Naive B cell (primary cell): Measurements from ENCODE around the gene NFATC1. TPM values are rescaled to one million over a fixed set of nuclear protein-coding genes. Genes with fewer than 3 reads are reported as not detected.

ENCODE experiments used
- ATAC-seq, 2 donors: fragments of 150-1000 bp; cut with Tn5 transposase; 2 replicates each; pipeline ENCODE4 v1.10.0; 2021; ENCODE audit warnings: low read depth in 2 of 2, mild to moderate bottlenecking in 2 of 2, moderate library complexity in 2 of 2
- DNase-seq: peaks from one replicate; pipeline ENCODE4 v3.0.0; 2022
- H3K27ac Mint-ChIP-seq, 6 donors: one replicate each; pipeline ENCODE4 v1.8.0; 2020 to 2022; ENCODE audit warnings: mild to moderate bottlenecking in 6 of 6, mixed read lengths in 6 of 6, moderate library complexity in 5 of 6, inconsistent platforms in 2 of 6
- H3K27me3 Mint-ChIP-seq, 3 donors: one replicate each; pipeline ENCODE4 v1.8.0; 2021 to 2022; ENCODE audit warnings: mixed read lengths in 3 of 3, mild to moderate bottlenecking in 1 of 3
- H3K36me3 Mint-ChIP-seq, 2 donors: one replicate each; pipeline ENCODE4 v1.8.0; 2020 to 2022; ENCODE audit warnings: mixed read lengths in 2 of 2, inconsistent platforms in 1 of 2, mild to moderate bottlenecking in 1 of 2
- H3K4me1 Mint-ChIP-seq, 3 donors: one replicate each; pipeline ENCODE4 v1.8.0; 2020 to 2022; ENCODE audit warnings: mixed read lengths in 3 of 3, inconsistent platforms in 1 of 3, mild to moderate bottlenecking in 1 of 3, moderate library complexity in 1 of 3
- H3K4me3 Mint-ChIP-seq, 8 donors: one replicate each; pipeline ENCODE4 v1.8.0; 2020 to 2022; ENCODE audit warnings: mild to moderate bottlenecking in 8 of 8, mixed read lengths in 8 of 8, moderate library complexity in 8 of 8, inconsistent platforms in 2 of 8
- H3K9me3 Mint-ChIP-seq, 7 donors: one replicate each; pipeline ENCODE4 v1.8.0; 2020 to 2022; ENCODE audit warnings: mixed read lengths in 7 of 7, mild to moderate bottlenecking in 5 of 7, inconsistent platforms in 2 of 7, moderate library complexity in 1 of 7
- polyA plus RNA-seq, 6 donors: library from polyadenylated mRNA; unstranded; fragments of 300-500 nt; fragmentation: Illumina TruSeq; gene quantifications; one replicate each; pipeline ENCODE4 v1.2.3, GENCODE V29; 2021; ENCODE audit warnings: low read depth in 6 of 6

NFATC1 gene
- polyA plus RNA-seq, 6 donors from 2014 or later = 35.7 to 77.8 (median 51.1) TPM

DNA sequence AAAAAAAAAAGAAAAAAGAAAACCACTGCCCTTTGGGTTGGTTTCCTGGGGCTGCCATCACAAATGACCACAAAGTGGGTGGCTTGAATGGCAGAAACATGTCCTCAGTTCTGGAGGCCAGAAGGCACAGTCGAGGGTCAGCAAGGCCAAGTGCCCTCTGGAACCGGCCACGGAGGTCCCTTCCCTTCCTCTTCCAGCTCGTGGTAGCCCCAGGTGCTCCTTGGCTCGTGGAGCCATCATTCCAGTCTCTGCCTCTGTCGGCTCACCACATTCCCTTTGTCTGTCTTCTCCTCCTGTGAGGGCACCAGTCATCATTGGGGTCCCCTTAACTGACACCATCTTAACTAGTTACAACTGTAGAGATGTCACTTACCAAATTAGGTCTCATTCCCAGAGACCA is 8.5 kb upstream of the NFATC1 start:
- H3K27ac Mint-ChIP-seq = no peak overlapping the region
- ATAC-seq (no peak), DNase-seq (no peak)
- no peaks in the 10 kb centered on the region for H3K9me3 Mint-ChIP-seq
- H3K36me3 Mint-ChIP-seq = no peaks in the 10 kb centered on the region
- peaks cover 7 to 17% (median 11%) of the 10 kb centered on the region in 3 donors for H3K4me1 Mint-ChIP-seq
- no peaks in the 10 kb centered on the region for H3K27me3 Mint-ChIP-seq
- no peak overlapping the region for H3K4me3 Mint-ChIP-seq

DNA sequence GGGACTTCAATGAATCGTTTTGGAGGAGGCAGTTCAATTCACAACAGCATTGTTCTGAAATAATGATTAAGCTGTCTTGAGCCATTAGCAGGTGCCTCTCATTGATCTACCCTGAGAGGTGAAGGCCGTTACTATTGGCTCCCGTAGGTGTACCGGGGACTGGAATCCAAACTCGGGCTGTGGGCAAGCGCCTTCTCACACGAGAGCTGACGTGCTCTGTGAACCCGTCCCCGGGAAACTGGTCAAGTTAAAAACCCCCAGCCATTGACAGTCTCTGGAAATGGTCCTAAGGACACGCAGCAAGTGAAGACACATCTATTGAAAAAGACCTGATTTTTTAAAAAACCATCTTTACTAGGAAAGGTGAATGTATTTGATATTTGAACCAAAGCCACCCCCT is 8.1 kb upstream of the NFATC1 start:
- no peak for DNase-seq
- no peaks in the 10 kb centered on the region for H3K9me3 Mint-ChIP-seq
- H3K4me1 Mint-ChIP-seq = peaks cover 11 to 21% (median 15%) of the 10 kb centered on the region in 3 donors
- H3K27ac Mint-ChIP-seq = no peak overlapping the region
- no peaks in the 10 kb centered on the region for H3K36me3 Mint-ChIP-seq
- no peaks in the 10 kb centered on the region for H3K27me3 Mint-ChIP-seq
- no peak overlapping the region for H3K4me3 Mint-ChIP-seq
- ATAC-seq = no peak

DNA sequence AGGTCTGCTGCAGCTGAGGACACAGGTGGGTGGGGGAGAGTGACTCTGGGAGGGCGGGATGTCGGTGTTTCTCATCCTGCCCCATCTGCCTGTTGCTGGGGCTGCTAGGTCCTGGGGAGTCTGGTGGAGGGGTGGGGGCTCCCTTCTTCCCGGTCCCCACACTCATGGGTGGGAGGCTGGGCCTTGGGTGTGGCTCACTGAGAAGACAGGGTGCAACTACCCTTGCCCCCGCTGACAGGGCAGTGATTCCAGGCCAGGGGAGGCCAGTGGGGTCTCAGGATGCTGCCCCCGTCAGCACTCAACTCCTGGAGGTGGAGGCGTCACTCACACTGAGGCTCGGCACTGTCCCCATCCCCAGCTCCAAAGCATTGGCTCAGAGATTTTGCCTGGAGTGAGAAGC is 7.7 kb upstream of the NFATC1 start:
- Mint-ChIP-seq H3K9me3 (no peaks in the 10 kb centered on the region), H3K27me3 (no peaks in the 10 kb centered on the region), H3K4me3 (no peak overlapping the region), H3K36me3 (no peaks in the 10 kb centered on the region), H3K4me1 (peaks cover 15 to 25% (median 18%) of the 10 kb centered on the region in 3 donors), H3K27ac (peak overlapping the region in 1 of 6 donors; percentile 79)
- no peak for DNase-seq
- no peak for ATAC-seq

DNA sequence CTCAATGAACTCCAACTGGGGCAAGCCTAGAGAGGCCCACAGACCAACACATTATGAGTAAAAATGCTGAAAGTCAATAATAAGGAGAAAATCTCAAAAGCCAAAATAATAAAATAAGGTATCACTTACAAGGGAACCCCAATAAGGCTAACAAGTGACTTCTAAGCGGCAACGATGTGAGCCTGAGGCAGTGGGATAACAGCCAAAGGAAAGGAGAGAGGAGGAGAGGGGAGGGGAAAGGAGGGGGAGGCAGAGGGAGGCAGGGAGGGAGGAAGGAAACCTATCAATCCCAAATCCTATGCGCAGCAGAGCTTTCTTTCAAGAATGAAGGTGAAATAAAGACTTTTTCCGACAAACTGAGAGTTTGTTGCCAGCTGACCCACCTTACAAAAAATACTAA is 6.0 kb upstream of the NFATC1 start:
- H3K4me1 Mint-ChIP-seq = peaks cover 24 to 29% (median 28%) of the 10 kb centered on the region in 3 donors
- H3K36me3 Mint-ChIP-seq = no peaks in the 10 kb centered on the region
- H3K27ac Mint-ChIP-seq = no peak overlapping the region
- peak overlapping the region in 1 of 8 donors; percentile 19 for H3K4me3 Mint-ChIP-seq
- H3K9me3 Mint-ChIP-seq = no peaks in the 10 kb centered on the region
- H3K27me3 Mint-ChIP-seq = no peaks in the 10 kb centered on the region
- ATAC-seq = no peak
- no peak for DNase-seq

DNA sequence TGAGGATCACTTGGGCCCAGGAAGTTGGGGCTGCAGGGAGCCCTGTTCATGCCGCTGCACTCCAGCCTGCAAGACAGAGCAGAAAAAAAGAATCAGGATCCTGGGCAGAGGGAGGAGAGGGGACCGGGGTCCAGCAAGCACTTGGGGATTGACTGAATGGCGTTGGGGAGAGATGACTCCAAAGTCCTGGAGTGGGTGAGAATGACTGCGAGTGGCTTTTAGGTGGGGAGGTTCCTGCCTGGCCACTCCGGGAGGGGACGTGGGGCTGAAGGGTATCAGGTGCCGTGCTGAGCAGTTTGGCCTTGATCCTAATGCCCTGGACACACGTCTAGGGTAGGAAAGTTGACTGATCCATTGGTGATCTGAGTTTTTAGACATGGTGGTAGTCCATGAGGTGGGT is 3.5 kb upstream of the NFATC1 start:
- H3K4me1 Mint-ChIP-seq = peaks cover 22 to 30% (median 23%) of the 10 kb centered on the region in 3 donors
- H3K36me3 Mint-ChIP-seq = no peaks in the 10 kb centered on the region
- H3K9me3 Mint-ChIP-seq = no peaks in the 10 kb centered on the region
- H3K27me3 Mint-ChIP-seq = no peaks in the 10 kb centered on the region
- peak overlapping the region in 5 of 6 donors; percentile 62 to 97 (median 92) for H3K27ac Mint-ChIP-seq
- peak overlapping the region in 7 of 8 donors; percentile 4 to 95 (median 88) for H3K4me3 Mint-ChIP-seq
- DNase-seq = no peak
- no peak for ATAC-seq

DNA sequence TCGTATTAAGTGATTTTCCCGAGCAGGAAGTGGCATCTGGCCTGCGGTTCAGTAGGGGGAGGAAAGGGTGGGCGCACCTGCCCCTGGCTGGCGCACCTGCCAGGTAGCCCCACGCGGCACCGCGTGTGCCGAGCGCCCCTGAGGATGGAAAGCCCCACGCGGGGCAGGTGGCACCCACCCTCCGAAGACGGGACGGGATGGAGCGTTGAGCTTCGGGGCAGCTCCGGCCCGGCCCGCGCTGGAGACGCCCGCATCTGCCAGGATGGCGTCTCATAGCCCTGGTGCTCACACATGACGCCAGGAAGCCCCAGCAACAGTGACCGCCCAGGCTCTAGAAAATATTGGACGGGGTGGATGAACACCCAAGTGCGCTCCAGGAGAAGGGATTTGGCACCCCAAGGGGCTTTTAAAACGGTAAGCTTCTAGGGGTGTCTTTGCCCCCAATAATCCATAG is 2.5 kb upstream of the NFATC1 start:
- peak overlapping the region; percentile 66 to 97 (median 94) for H3K27ac Mint-ChIP-seq
- H3K27me3 Mint-ChIP-seq = no peaks in the 10 kb centered on the region
- H3K4me3 Mint-ChIP-seq = peak overlapping the region; percentile 82 to 95 (median 90)
- H3K4me1 Mint-ChIP-seq = peaks cover 16 to 30% (median 27%) of the 10 kb centered on the region in 3 donors
- H3K9me3 Mint-ChIP-seq = no peaks in the 10 kb centered on the region
- H3K36me3 Mint-ChIP-seq = no peaks in the 10 kb centered on the region
- ATAC-seq = peak; percentile 45 to 51
- peak; percentile 61 for DNase-seq

DNA sequence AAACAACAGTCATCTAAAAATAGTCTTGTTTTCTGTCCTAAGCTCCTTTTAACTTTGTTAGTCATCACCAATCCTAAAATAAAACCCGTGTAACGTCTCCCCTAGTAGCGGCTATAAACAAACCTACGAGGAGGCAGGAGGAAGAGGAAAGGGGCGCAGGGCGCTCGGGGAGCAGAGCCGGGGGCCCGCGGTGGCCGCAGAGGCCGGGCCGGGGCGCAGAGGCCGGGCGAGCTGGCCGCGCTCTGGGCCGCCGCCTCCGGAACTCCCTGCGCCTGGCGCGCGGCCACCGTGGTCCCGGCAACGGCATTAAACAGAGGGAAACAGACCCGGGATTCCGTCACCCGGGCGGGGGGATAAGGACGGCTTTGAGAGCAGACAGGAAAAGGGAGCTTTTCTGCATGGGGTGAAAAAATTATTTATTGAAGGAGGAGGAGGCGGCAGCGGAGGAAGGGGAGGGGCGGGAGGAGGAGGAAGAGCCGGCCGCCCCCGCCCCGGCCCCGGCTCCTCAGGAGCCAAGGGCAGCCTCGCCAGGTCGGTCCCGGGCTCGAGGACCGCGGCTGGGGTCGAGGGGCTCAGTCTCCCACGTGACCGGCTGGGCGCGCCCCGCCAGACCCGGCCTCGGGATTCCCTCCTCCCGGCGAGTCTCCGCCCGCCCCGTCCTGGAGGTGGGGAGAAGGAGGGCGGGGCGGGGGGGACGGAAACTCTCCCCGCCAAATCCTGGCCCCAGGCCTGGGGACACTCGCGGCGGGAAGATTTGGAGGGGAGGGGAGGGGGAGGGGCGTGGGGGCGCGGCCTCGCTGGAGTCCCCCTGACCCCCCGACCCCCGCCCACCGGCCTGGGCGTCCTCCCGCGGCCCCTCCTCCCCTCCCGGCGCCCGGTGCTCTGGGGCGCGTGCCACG is 1.8 kb upstream of the NFATC1 start:
- H3K27me3 Mint-ChIP-seq = no peaks in the 10 kb centered on the region
- peaks cover 23 to 35% (median 30%) of the 10 kb centered on the region in 3 donors for H3K4me1 Mint-ChIP-seq
- DNase-seq = peak; percentile 45
- peak overlapping the region in 5 of 6 donors; percentile 86 to 97 (median 95) for H3K27ac Mint-ChIP-seq
- no peaks in the 10 kb centered on the region for H3K36me3 Mint-ChIP-seq
- H3K9me3 Mint-ChIP-seq = no peaks in the 10 kb centered on the region
- H3K4me3 Mint-ChIP-seq = peak overlapping the region; percentile 82 to 95 (median 90)
- ATAC-seq = peak; percentile 11 to 16

DNA sequence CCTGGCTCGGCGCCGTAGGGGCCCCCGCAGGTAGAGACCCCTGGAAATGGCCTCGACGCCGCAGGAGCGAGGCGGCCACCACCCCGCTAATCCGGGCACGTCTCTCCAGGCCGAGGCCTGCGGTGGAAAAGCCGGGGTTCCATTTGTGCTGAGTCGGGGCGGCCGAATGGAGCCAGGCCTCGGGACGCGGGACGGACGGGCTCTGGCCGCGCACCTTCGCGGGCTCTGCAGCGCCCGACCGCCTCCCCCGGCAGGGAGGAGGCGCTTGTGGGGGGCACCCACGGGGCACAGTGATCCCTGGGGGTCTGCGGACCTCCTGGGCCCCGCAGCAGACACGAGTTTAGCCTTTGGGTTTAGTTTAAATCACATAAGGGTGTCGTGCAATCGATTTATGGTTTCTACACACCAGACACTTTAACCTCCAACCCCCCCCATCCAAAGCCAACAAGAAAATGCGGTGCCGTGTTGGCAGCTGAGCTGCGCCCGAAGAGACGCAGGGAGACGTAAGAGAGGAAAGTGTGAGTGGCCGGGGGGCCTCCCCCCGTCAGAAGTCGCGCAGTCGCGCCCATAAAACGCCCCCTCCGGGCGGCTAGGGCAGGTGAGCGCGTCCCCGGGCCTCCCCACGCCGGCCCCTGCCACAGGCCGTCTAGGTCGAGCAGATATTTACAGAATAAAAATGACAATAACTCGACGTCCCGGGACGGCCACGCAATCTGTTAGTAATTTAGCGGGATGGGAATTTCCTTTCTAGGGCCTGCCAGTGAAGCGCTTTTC is 1.0 kb upstream of the NFATC1 start:
- DNase-seq (peak; percentile 63), ATAC-seq (peak; percentile 19 to 22)
- no peaks in the 10 kb centered on the region for H3K27me3 Mint-ChIP-seq
- H3K9me3 Mint-ChIP-seq = no peaks in the 10 kb centered on the region
- H3K4me3 Mint-ChIP-seq = peak overlapping the region; percentile 79 to 95 (median 92)
- no peaks in the 10 kb centered on the region for H3K36me3 Mint-ChIP-seq
- H3K27ac Mint-ChIP-seq = peak overlapping the region; percentile 53 to 97 (median 91)
- H3K4me1 Mint-ChIP-seq = peaks cover 30 to 36% (median 35%) of the 10 kb centered on the region in 3 donors

DNA sequence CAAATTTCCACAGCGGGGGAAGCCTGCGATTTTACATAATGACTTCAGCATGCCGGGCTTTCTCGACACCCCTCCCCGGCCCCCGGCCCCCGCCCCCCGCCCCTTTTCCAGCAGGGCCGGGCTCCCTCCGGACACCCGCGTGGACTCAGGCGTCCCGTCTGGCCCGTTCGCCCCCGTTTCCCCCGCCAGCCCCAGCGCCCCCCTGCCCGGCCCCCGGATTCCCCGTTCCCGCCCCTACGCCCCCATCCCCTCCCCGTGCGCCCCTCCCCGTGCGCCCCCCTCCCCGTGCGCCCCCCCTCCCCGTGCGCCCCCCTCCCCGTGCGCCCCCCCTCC is 456 bp upstream of the NFATC1 start:
- ATAC-seq (no peak), DNase-seq (no peak)
- H3K4me3 Mint-ChIP-seq = peak overlapping the region; percentile 79 to 95 (median 92)
- H3K9me3 Mint-ChIP-seq = no peaks in the 10 kb centered on the region
- no peaks in the 10 kb centered on the region for H3K36me3 Mint-ChIP-seq
- H3K4me1 Mint-ChIP-seq = peaks cover 30 to 36% (median 35%) of the 10 kb centered on the region in 3 donors
- peak overlapping the region in 2 of 6 donors; percentile 88 to 97 for H3K27ac Mint-ChIP-seq
- H3K27me3 Mint-ChIP-seq = no peaks in the 10 kb centered on the region

DNA sequence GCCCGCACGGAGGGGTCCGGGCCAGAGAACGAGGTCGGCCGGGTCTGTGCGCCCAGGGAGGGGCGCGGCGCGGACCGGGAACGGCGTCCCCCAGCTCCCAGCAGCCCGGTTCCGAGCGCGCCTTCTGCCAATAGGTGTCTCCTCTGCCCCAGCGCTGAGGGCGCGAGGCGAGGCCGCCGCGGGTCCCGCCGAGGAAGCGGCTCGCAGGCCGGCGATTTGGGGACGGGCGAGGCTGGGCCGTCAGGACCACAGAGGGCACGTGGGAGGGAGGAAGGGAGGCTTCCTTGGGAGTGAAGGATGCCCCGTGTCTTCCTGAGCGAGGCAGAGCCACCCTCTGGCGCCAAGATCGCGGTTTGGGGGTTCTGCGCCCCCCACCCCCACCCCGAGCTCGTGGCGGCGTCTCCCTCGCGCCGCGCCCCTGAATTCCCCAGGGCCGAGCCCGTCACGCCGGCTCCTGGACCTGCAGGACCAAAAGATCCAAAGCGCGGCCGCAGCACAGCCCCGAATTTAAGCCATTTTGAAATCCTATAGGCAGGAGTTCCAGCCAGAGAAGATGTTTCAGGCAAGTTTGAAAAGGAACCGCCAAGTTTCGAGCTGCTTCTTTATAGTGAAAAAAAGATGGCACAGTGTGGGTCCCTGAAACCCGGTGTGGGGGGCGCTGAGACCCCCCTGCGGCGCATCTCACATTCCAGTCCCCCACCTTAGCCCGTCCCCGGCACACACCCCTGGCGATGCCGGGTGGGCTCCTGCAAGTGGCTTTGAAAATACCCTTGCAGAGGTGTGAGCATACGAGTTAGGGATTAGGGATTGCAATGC is 909 bp downstream of the NFATC1 start:
- Mint-ChIP-seq H3K4me1 (peaks cover 38 to 41% (median 40%) of the 10 kb centered on the region in 3 donors), H3K27me3 (no peaks in the 10 kb centered on the region), H3K9me3 (no peaks in the 10 kb centered on the region), H3K36me3 (no peaks in the 10 kb centered on the region), H3K4me3 (peak overlapping the region; percentile 69 to 93 (median 80)), H3K27ac (peak overlapping the region in 3 of 6 donors; percentile 52 to 97 (median 80))
- ATAC-seq (peak; percentile 14 to 19), DNase-seq (peak; percentile 46)

DNA sequence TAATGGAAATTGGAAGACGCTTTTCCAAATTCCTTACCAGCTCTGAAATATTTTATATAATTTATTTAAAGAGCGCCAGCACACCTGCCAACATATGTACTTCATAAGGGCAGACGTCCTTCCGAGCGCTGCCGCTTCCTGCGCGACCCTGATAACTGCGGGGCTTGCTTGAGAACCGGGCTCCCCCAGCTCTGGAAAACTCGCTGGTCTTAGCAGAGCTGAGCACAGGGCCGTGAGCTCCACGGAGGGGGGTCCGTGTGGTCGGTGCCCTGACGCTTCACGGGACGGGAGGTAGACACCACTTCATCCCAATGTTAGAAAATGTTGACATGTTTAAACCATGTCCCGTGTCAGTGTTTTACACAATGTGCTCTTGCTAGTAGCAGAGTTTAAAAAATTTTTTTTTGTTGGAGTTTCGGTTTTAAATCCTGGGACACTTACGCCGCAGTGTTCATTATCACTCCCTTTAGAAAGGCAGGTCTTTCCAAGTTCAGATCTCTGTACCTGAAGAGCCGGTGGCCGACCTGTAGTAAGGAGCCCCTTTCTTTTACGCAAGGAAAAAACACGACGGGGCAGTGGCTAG is 1.6 kb downstream of the NFATC1 start:
- peak overlapping the region; percentile 33 to 95 (median 88) for H3K4me3 Mint-ChIP-seq
- peak overlapping the region in 4 of 6 donors; percentile 30 to 97 (median 42) for H3K27ac Mint-ChIP-seq
- peaks cover 36 to 45% (median 42%) of the 10 kb centered on the region in 3 donors for H3K4me1 Mint-ChIP-seq
- H3K36me3 Mint-ChIP-seq = no peaks in the 10 kb centered on the region
- no peaks in the 10 kb centered on the region for H3K27me3 Mint-ChIP-seq
- ATAC-seq (no peak), DNase-seq (no peak)
- no peaks in the 10 kb centered on the region for H3K9me3 Mint-ChIP-seq

DNA sequence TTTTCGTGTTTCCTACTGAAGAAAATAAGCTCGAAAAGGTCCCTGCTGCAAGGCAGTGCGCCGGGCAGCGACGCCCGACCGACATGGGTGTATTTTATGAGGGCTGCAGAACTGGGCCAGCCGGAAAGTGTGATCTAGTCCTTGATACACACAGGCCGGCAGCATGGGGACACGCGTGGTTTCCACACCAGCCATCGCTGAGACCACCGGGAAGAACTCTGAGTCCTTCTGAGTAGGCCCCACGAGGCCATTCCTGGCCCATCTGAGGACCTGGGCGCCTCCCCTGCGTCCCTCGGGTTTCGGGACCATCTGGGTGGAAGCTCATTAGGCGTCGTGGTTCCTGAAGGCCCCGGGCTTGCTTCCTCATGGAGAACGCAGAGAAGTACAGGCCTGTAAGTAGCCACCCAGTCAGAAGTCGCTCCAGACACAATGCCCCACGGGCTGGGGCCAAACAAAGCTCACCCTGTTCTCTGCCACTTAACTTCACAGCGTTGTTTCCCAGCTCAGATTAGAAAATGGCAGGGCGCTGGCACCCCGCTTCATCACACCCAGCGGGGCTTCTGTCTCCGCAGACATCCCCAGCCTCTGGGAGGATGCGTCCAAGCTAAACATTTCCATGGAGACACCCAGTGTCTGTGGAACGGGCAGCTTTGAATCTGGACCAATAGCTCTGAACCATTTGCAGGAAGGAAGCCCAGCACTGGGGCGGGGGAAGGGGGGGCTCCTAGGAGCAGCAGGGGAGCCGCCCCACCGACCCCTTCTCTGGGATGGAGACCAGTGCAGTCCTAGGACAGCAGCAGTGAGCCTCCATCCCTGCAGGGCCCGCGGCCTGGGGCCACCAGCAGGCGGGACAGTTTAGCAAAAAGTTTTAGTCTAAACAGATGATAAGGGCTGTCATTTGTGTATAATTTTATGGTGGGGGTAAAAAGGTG is 2.4 kb downstream of the NFATC1 start:
- Mint-ChIP-seq H3K4me1 (peaks cover 37 to 45% (median 42%) of the 10 kb centered on the region in 3 donors), H3K4me3 (peak overlapping the region; percentile 80 to 95 (median 92)), H3K36me3 (no peaks in the 10 kb centered on the region), H3K27ac (peak overlapping the region; percentile 41 to 97 (median 94)), H3K9me3 (no peaks in the 10 kb centered on the region), H3K27me3 (no peaks in the 10 kb centered on the region)
- ATAC-seq (no peak), DNase-seq (no peak)
